PFSK-1 (cell line): ENCODE data around the gene ZC3H18.

Source experiments
- FOXP2 ChIP-seq: optimal IDR thresholded peaks from 2 replicates; pipeline ENCODE3; 2011; ENCODE audit warnings: borderline replicate concordance, control low read depth, inconsistent platforms; ENCODE audit not compliant: insufficient read depth; ENCODE audit errors: extremely low read length, extremely low read depth
- POLR2AphosphoS5 ChIP-seq: IDR thresholded peaks from 2 replicates; pipeline ENCODE4 v1.6.1; 2012; ENCODE audit warnings: low read depth, mild to moderate bottlenecking, control low read depth, low read length, moderate library complexity
- SIN3A ChIP-seq: IDR thresholded peaks from 2 replicates; pipeline ENCODE4 v1.6.1; 2012; ENCODE audit warnings: mild to moderate bottlenecking, low read length, moderate library complexity, borderline replicate concordance; ENCODE audit not compliant: insufficient read depth
- TAF1 ChIP-seq: IDR thresholded peaks from 2 replicates; pipeline ENCODE4 v1.6.1; 2012; ENCODE audit warnings: low read length, control low read depth, borderline replicate concordance; ENCODE audit not compliant: insufficient read depth
- TF ChIP-seq, protein P1 (sequence below), 2 experiments: IDR thresholded peaks; 2 replicates each; pipeline versions ENCODE4 v1.6.1 to v1.8.0; 2011 to 2012; ENCODE audit warnings: low read depth in 2 of 2, low read length in 2 of 2, control low read depth in 1 of 2, inconsistent platforms in 1 of 2, mild to moderate bottlenecking in 1 of 2, moderate library complexity in 1 of 2; ENCODE audit not compliant: insufficient read depth in 1 of 2

The ZC3H18 gene

DNA sequence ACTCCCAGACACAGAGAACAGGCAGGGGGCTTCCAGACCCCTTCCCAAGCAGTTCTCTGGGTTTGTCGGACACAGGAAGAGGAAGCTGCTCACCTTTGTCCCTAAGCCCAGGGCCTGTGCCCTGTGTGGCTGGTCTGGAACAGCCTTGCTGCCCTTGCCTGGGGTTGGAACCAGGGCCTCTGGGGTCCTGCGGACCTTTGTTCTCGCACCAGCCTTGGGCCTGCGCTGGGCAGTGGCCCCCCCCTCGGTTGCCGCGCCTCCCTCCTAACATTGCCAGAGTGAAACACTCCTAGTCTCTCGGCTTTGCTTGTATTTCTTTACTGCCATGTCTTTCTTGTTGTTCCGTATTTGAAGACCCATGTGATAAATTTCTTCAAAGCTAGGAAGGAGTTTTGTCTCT is 59.6 kb downstream of the ZC3H18 start:
- TF ChIP-seq FOXP2 (no peak), POLR2AphosphoS5 (no peak), TAF1 (no peak), SIN3A (no peak)
- TF ChIP-seq, protein P1, sequence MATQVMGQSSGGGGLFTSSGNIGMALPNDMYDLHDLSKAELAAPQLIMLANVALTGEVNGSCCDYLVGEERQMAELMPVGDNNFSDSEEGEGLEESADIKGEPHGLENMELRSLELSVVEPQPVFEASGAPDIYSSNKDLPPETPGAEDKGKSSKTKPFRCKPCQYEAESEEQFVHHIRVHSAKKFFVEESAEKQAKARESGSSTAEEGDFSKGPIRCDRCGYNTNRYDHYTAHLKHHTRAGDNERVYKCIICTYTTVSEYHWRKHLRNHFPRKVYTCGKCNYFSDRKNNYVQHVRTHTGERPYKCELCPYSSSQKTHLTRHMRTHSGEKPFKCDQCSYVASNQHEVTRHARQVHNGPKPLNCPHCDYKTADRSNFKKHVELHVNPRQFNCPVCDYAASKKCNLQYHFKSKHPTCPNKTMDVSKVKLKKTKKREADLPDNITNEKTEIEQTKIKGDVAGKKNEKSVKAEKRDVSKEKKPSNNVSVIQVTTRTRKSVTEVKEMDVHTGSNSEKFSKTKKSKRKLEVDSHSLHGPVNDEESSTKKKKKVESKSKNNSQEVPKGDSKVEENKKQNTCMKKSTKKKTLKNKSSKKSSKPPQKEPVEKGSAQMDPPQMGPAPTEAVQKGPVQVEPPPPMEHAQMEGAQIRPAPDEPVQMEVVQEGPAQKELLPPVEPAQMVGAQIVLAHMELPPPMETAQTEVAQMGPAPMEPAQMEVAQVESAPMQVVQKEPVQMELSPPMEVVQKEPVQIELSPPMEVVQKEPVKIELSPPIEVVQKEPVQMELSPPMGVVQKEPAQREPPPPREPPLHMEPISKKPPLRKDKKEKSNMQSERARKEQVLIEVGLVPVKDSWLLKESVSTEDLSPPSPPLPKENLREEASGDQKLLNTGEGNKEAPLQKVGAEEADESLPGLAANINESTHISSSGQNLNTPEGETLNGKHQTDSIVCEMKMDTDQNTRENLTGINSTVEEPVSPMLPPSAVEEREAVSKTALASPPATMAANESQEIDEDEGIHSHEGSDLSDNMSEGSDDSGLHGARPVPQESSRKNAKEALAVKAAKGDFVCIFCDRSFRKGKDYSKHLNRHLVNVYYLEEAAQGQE (IDR thresholded peaks at IDR 0.05; ENCODE audit: insufficient read depth in 1 of 2, low read depth in 2 of 2, low read length in 2 of 2): no peak

DNA sequence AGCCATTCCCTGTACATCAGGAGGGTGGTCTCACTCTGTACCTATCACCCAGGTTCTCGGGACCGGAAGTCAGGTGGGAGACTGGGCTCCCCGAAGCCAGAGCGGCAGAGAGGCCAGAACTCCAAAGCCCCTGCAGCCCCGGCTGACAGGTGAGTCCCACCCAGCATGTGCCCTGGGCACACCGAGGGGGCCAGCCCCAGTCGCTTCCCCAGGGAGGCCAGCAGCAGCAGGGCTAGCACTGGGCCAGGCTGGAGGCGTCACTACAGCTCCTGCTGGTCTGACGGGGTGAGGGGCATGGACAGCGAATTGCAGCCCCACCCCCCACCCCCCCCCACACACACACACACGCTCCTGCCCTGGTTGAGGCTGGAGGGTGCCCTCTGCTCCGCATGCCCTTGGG is 60.2 kb downstream of the ZC3H18 start:
- TF ChIP-seq TAF1: no peak
- no peak for TF ChIP-seq SIN3A
- no peak for TF ChIP-seq POLR2AphosphoS5
- no peak for TF ChIP-seq FOXP2
- TF ChIP-seq, protein P1 (IDR thresholded peaks at IDR 0.05; ENCODE audit: insufficient read depth in 1 of 2, low read depth in 2 of 2, low read length in 2 of 2): no peak

DNA sequence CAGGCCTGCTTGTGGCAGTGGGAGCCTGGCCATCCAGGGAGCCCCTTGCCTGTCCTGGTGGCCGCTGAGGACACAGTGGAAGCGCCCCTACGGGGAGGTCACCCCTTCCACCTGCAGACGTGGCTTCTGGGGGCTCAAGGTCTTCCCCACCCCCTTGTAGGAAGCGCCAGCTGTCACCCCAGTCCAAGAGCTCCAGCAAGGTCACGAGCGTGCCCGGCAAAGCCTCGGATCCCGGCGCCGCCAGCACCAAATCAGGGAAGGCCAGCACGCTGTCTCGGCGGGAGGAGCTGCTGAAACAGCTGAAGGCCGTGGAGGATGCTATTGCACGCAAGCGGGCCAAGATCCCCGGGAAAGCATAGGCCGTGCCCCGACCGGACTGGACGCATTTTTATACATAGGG is 60.7 kb downstream of the ZC3H18 start:
- no peak for TF ChIP-seq SIN3A
- TF ChIP-seq FOXP2: no peak
- TF ChIP-seq TAF1: no peak
- TF ChIP-seq, protein P1 (IDR thresholded peaks at IDR 0.05; ENCODE audit: insufficient read depth in 1 of 2, low read depth in 2 of 2, low read length in 2 of 2): no peak
- TF ChIP-seq POLR2AphosphoS5: no peak

DNA sequence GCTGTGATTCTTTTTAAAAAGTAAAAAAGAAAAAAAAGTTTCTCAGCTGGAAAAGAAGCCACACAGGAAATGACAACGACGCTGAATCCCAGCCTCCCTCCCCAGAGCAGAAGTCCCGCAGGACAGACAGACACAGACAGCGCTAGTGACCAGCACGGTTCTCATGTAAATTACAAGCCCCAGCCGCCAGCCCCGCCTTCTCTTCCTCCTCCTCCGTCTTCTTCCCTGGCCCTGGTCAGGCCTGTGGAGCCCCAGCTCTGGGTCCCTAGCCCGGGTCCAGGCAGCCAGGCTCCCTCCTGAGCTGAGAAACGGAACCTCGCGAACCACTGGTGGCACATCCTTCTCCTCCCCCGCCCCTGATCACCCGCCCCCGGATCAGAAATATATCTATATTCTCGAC is 61.2 kb downstream of the ZC3H18 start:
- TF ChIP-seq POLR2AphosphoS5: no peak
- no peak for TF ChIP-seq FOXP2
- TF ChIP-seq, protein P1 (IDR thresholded peaks at IDR 0.05; ENCODE audit: insufficient read depth in 1 of 2, low read depth in 2 of 2, low read length in 2 of 2): no peak
- no peak for TF ChIP-seq SIN3A
- TF ChIP-seq TAF1: no peak

DNA sequence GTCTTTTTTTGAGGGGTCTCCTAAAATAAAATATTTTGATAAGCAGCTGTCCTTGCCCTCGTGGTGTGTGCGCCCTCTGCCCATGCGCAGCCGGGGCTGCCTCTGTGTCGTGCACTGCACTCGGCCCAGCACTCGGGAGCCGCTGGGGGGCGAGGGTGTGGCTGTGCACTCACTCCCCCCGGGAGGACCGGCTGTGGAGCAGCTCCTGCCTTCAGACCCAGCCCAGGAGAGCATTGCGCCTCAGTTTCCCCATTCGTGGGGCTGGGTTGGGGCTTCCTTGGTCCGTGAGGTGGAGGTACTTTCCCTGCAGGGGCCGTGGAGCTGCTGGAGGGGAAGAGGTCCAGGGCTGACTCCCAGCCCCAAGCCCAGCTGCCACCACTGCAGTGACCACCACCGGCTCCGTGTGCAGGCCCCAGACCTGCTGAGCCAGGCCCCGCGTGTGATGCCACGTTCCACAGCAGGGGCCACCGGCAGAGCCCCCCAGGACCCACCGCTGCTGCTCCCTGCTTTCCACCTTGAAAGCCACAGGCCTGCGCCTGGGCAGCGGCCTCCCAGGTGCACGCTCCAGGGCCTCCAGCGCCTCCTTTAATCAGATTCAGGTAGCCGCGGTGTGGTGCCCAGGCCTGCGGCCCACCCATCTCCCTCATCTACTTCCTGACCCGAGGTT is 61.9 kb downstream of the ZC3H18 start:
- no peak for TF ChIP-seq SIN3A
- no peak for TF ChIP-seq FOXP2
- TF ChIP-seq POLR2AphosphoS5: no peak
- TF ChIP-seq TAF1: no peak
- TF ChIP-seq, protein P1 (IDR thresholded peaks at IDR 0.05; ENCODE audit: insufficient read depth in 1 of 2, low read depth in 2 of 2, low read length in 2 of 2): no peak
